ENCODE measurements around the gene CHRM1.

The CHRM1 gene

DNA sequence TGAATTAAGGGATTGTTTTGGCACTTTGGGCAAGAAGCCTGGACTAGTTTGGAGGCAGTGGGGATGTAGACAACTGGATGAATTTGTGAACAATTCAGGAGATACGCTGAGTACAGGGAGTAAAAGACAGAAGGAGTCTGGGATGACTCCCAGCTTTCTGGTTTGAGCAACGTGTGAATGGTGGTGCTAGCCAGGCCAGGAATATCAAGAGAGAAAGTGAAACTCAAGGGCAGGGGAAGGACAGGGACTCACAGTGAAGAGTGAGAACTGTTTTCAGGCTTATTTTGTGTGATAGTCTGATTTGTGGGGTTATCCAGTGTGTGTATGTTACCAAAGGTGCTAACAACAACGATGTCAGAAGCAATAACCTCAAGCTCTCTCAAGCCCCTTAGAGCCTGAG lies 15.9 kb downstream of the CHRM1 start:
- DNase-seq (ENCODE audit: low read depth in 2 of 2), result no peak

DNA sequence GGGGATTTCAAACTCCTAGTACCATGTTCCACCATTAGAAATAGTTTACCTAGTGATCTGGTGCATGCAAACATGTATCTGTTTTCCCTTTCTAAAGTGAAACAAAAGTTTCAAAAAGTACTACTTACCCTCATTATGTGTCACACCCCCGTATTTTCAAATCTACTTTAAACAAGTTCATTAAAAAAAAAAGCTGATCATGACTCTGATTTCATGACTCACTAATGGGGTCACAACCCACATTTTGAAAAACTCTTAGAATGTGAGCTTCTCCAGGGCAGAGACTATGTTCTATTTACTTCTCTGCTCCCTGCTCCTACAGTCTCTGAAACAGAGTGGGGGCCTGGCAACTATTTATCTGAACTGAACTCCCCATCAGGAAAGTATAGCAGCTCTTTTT lies 18.2 kb downstream of the CHRM1 start:
- no peak for DNase-seq (ENCODE audit: low read depth in 2 of 2)

GRCh38 chr11:62898027-62898426 lies 23.1 kb downstream of the CHRM1 start:
- no peak for DNase-seq (ENCODE audit: low read depth in 2 of 2)

DNA sequence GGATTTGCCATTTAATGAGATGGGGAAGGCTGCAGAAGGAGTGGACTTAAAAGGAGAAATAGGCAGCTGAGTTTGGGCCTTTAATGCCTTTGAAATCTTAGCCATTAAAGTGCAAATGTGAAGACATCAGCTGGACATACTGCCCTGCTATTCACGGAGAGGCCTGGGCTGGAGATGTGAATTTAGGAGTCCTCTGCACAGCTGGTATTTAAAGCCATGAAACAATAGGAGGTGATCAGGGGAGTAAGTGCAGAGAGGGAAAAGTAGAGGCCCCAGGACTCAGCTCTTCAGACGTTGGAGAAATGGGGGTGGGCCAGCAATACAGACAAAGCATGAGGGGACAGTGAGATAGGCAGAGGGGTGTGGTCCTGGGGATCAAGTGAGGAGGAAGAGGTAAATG lies 23.9 kb downstream of the CHRM1 start:
- DNase-seq (ENCODE audit: low read depth in 2 of 2), result no peak

DNA sequence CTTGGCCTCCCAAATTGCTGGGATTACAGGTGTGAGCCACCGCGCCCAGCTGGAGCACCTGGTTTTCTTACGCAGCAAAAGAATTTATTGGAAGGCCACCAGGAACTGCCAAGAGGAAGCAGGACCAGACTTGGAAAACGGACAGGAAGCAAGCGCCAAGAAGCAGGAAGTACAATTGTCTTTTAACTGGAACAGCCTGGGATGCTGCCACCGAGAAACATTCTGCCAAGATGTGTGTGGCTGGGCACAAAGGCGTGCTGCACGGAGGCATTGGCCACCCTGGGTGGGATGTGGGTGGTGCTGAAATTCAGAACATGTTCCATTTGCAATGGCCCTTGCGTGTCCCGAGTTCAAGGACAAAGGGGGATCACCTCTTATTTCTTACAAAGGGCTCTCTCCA lies 25.1 kb downstream of the CHRM1 start:
- no peak for DNase-seq (ENCODE audit: low read depth in 2 of 2)

GRCh38 chr11:62895501-62895900 lies 25.7 kb downstream of the CHRM1 start:
- DNase-seq (ENCODE audit: low read depth in 2 of 2), result no peak

GRCh38 chr11:62892077-62892922 lies 28.9 kb downstream of the CHRM1 start:
- no peak for DNase-seq (ENCODE audit: low read depth in 2 of 2)

GRCh38 chr11:62889484-62890437 lies 31.4 kb downstream of the CHRM1 start:
- DNase-seq (ENCODE audit: low read depth in 2 of 2), result no peak

DNA sequence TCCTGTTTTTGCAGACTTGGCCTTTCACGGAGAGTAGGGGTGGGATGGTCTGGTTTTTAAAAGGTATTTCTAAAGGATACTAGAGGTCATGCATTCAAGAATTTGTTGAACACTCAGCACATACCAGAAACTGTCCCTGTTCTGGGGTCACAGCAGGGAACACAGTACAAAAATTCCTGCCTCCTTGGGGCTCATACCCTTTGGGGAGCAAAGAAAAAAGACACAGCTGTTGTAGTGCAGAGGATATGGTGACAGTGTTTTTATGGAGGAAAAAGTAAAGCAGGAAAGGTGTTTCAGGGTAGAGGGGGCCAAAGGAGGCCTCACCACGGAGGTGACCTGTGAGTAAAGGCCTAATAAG lies 32.1 kb downstream of the CHRM1 start:
- DNase-seq (ENCODE audit: low read depth in 2 of 2), result no peak

DNA sequence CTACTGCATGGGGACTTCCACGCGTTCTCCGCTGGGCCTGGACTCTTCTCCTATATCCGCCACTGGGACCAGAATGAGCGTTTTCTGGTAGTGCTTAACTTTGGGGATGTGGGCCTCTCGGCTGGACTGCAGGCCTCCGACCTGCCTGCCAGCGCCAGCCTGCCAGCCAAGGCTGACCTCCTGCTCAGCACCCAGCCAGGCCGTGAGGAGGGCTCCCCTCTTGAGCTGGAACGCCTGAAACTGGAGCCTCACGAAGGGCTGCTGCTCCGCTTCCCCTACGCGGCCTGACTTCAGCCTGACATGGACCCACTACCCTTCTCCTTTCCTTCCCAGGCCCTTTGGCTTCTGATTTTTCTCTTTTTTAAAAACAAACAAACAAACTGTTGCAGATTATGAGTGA lies 32.8 kb downstream of the CHRM1 start:
- no peak for DNase-seq (ENCODE audit: low read depth in 2 of 2)

DNA sequence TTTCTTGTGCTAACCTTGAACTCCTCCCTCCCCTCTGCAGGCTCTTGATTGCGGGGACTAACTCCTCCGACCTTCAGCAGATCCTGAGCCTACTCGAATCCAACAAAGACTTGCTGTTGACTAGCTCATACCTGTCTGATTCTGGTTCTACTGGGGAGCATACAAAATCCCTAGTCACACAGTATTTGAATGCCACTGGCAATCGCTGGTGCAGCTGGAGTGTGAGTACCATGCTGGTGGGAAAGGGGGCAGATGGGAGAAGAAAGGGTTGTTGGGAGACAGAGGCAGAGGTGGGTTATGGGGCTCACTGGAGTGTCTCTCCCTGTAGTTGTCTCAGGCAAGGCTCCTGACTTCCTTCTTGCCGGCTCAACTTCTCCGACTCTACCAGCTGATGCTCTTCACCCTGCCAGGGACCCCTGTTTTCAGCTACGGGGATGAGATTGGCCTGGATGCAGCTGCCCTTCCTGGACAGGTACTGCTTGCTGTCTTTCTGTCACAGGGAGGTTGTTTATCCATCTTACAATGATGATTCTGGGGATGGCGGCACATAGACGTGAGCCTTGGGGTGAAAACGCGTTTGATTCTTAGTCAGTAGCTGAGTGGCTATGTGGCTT lies 35.9 kb downstream of the CHRM1 start:
- no peak for DNase-seq (ENCODE audit: low read depth in 2 of 2)

GRCh38 chr11:62883673-62884072 lies 37.5 kb downstream of the CHRM1 start:
- DNase-seq (ENCODE audit: low read depth in 2 of 2), result no peak

DNA sequence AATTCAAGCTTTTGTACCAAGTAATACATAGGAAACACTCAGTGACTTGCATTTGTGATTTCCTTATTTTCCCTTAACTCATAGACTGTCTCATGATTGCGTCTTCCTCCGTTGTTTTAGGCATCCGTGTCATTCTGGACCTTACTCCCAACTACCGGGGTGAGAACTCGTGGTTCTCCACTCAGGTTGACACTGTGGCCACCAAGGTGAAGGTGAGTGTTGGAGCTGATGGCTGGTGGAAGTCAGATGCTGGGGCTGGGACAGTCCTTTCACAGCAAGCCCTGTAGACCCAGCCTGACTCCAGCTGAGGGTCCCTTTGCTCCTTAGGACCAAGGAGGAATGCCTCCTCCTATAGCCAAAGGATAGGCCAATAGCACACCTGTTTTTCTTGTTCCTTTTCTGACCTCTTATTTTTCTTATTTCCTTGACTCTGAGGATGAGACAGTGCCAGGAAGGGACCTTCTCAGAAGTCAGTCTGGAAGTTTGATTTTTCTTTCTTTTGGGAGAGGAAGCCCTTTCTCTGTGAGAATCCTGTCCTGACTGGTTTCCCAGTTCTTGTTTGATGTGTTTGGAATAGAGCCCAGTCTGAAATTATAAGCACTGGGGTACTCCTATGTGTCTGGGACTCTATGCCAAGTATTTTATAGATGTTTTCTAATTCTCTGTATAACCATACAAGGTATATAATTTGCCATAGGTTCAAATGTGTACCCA lies 38.2 kb downstream of the CHRM1 start:
- DNase-seq (ENCODE audit: low read depth in 2 of 2), result no peak

DNA sequence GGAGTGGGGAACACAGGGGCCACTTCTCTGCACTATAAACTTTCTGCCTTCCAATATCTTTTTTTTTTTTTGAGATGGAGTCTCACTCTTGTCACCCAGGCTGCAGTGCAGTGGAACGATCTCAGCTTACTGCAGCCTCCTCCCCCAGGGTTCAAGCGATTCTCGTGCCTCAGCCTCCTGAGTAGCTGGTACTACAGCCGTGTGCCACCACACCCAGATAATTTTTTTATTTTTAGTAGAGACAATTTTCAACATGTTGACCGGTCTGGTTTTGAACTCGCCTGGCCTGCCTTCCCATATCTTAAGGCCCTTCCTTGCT lies 38.8 kb downstream of the CHRM1 start:
- DNase-seq (ENCODE audit: low read depth in 2 of 2), result no peak

DNA sequence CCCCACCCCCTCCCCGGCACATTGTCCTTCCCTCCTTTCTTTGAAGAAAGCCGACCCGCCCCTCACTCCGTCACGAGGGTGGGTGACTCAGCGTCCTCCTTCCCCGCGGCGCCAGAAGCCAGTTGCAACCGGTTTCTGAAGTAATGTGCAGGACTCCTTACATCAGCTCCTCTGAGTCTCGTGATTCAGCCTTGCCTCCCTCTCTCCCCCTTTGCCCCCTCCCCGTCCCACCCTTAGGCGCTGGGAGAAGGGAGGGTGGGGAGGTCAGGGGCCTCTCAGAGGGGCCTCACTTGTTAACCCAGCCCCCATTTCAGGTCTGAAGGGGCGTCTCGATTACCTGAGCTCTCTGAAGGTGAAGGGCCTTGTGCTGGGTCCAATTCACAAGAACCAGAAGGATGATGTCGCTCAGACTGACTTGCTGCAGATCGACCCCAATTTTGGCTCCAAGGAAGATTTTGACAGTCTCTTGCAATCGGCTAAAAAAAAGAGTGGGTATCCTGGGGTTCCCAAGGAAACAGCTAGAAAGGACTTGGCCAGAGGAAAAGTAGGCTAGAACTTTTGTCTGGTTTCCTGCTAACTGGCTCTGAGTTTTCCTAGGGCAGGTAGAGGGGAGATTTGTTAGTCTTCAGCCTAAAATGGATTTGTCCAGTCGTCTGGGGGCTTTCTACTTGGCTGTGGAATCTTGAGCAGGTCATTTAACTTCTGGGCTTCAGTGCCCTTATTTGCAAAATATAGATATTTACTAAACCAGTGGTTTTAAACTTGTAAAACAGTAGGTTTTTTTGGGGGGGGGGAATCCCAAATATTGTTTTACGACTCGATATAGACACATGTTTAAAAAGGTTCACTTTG lies 39.4 kb downstream of the CHRM1 start:
- peak; percentile 91 to 96 for DNase-seq (ENCODE audit: low read depth in 2 of 2)

GRCh38 chr11:62880803-62881578 lies 40.2 kb downstream of the CHRM1 start, which contains the start of gene SLC3A2:
Gene SLC3A2 (plus strand): TSS chr11:62880896. CDS start chr11:62881024, 128 bp downstream.
- DNase-seq (ENCODE audit: low read depth in 2 of 2), result peak; percentile 83 to 84

DNA sequence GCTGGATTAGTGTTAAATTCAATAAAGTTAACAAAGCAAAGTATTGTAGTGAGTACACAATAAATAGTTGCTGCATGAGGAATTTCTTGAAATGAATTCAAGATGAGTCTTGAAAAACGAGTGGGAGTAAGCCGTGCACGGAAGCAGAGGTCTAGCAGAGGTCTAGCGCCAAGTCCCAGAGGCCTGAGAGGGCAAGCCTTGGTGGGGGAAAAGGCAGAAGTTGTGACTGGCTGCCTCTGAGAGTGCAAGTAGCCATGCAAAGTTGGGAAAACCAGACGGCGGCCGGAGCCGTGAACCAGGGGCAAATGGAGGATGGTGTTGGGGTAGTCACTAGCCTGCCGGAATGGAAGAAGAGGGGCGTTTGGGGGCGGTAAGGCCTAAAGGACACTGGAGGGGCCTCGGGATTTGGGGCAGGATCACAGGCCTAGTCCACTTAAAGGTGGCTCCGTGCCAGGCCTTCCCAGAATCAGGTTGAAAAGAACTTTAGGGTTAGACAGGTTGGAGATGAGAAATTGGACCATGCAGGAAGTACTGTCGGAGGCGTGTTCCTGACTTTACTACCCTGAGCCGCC lies 40.8 kb downstream of the CHRM1 start:
- DNase-seq (ENCODE audit: low read depth in 2 of 2), result no peak

DNA sequence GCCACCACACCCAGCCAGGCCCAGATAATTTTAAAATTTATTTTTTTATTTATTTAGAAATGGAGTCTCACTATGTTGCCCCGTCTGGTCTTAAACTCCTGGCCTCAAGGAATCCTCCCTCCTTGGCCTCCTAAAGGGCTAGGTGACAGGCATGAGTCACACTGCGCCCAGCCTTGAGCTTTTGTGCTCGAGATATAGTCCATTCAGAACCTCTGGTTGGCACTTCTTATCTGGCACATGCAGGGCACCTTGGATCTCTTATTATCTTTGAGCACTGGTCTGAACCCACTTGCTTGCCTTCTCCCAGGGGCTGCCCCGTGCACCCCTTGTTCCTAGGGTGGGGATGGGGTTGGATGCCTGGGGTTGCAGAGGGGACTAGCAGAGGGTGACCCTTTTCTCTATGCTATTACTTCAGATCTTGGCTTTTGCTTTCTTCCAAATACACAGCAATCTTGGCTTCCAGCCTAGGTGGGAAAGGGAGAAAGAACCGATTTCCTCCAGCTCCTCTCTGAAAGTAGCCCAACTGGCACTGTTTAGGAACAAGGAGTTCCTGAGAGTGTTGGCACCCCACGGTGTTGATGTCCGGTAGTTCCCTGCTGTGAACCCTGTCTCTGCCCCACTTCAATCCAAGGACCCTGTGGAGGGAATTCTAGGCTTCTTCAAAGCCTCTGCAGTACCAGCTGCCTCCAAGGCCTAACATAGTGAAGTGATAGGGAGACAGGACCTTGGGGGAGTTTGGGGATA lies 41.8 kb downstream of the CHRM1 start:
- DNase-seq (ENCODE audit: low read depth in 2 of 2), result no peak

DNA sequence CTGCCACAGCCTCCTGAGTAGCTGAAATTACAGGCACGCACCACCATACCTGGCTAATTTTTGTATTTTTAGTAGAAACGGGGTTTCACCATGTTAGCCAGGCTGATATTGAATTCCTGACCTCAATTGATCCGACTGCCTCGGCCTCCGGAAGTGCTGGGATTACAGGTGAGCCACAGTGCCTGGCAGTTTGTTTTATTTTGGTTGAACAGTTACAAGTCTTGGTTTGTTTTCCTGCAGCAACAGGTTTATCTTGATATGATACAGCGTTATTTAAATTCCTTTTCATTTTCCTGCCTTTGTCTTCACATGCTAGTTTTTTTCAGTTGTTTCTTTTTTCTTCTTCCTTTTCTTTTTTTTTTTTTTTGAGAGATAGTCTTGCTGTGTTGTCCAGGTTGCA lies 44.5 kb downstream of the CHRM1 start:
- DNase-seq (ENCODE audit: low read depth in 2 of 2), result no peak
